ENCODE measurements around the gene OR3A3.
"Not testable (repeated sequence)": the region's sequence is repeated elsewhere in the genome, so short reads cannot be mapped to it uniquely, and the experiment has no call there.

Gene OR3A3

DNA sequence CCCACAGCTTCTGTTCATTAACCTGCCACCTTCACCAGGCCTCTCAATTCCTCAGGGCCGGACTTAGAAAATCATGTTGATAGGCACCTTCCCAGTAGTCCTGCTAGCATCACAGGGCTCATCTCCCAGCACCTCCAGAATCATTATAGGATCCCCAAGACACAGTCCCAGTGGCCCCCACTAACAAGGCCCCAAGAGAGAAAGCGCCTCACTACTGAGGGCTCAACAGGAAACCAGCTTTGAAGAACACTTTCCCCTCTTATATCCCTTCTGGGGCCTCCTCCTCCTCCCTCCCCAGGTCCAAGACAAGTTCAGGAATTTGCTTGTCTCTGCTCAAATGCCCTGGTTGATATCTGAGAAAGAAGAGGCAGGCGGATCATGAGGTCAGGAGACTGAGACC, at the start of gene OR3A3:
Gene OR3A3, plus strand, starts transcription at position 301 of the 400 bp plus-strand sequence.
- no peak for DNase-seq (ENCODE audit: low spot score)
- in situ Hi-C loops (cut with MboI; ENCODE audit: low sequenced_read_pairs, unreplicated experiment) = no loop called here
- TF ChIP-seq, protein P1, sequence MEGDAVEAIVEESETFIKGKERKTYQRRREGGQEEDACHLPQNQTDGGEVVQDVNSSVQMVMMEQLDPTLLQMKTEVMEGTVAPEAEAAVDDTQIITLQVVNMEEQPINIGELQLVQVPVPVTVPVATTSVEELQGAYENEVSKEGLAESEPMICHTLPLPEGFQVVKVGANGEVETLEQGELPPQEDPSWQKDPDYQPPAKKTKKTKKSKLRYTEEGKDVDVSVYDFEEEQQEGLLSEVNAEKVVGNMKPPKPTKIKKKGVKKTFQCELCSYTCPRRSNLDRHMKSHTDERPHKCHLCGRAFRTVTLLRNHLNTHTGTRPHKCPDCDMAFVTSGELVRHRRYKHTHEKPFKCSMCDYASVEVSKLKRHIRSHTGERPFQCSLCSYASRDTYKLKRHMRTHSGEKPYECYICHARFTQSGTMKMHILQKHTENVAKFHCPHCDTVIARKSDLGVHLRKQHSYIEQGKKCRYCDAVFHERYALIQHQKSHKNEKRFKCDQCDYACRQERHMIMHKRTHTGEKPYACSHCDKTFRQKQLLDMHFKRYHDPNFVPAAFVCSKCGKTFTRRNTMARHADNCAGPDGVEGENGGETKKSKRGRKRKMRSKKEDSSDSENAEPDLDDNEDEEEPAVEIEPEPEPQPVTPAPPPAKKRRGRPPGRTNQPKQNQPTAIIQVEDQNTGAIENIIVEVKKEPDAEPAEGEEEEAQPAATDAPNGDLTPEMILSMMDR (IDR thresholded peaks at IDR 0.05; ENCODE audit: borderline replicate concordance, control extremely low read depth, extremely low read depth, insufficient read depth, missing control alignments) = no peak

- DNase-seq (ENCODE audit: low spot score); in situ Hi-C loops (cut with MboI; ENCODE audit: low sequenced_read_pairs, unreplicated experiment): not testable (repeated sequence)
These were observed 40.0 kb upstream of the OR3A3 start for GRCh38 chr17:3371167-3371566.

DNA sequence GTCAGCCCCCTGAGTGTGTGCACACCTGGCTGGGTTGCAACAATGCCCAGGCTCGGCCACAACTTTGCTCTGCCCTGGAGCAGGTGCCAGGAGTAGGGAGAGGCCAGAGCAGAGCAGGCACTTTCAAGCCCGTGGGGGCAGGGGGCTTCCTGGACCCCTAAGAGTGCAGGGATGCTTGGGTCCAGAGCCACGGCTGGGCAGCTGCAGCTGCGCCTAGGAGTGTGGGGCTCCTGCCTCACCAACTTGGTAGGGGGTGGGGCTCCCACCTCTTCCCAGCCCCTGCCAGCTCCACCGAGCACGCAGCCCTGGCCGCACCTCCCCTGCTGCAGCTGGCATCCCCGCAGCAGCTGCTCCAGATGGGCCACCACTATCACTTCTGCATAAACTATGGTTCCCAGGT, 32.8 kb upstream of the OR3A3 start:
- in situ Hi-C loops (cut with MboI; ENCODE audit: low sequenced_read_pairs, unreplicated experiment) = no loop called here
- TF ChIP-seq, protein P1 (IDR thresholded peaks at IDR 0.05; ENCODE audit: borderline replicate concordance, control extremely low read depth, extremely low read depth, insufficient read depth, missing control alignments) = no peak

DNA sequence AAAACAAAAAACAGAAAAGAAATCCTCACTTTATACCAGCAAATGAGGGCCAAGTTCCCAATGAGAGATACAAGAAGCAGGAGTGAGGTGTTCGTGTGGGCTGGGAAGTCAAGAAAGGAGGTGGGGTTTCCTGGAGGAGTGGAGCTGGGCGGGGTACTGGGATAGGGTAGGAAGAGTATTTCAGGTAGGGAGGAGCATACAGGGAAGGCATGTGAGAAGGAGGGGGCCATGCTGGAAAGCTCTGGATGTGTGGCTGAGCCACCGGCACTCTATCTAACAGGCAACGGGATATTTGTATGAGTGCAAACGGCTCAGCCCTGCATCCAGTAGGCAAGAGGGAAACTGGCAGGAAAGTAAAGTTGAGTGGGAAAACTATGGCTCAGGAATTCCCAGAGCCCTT, 29.2 kb upstream of the OR3A3 start:
- in situ Hi-C loops (cut with MboI; ENCODE audit: low sequenced_read_pairs, unreplicated experiment) = no loop called here
- TF ChIP-seq, protein P1 (IDR thresholded peaks at IDR 0.05; ENCODE audit: borderline replicate concordance, control extremely low read depth, extremely low read depth, insufficient read depth, missing control alignments) = no peak

More for the DNA sequence above, 32.8 kb upstream of the OR3A3 start:
- no peak for DNase-seq (ENCODE audit: low spot score)

DNA sequence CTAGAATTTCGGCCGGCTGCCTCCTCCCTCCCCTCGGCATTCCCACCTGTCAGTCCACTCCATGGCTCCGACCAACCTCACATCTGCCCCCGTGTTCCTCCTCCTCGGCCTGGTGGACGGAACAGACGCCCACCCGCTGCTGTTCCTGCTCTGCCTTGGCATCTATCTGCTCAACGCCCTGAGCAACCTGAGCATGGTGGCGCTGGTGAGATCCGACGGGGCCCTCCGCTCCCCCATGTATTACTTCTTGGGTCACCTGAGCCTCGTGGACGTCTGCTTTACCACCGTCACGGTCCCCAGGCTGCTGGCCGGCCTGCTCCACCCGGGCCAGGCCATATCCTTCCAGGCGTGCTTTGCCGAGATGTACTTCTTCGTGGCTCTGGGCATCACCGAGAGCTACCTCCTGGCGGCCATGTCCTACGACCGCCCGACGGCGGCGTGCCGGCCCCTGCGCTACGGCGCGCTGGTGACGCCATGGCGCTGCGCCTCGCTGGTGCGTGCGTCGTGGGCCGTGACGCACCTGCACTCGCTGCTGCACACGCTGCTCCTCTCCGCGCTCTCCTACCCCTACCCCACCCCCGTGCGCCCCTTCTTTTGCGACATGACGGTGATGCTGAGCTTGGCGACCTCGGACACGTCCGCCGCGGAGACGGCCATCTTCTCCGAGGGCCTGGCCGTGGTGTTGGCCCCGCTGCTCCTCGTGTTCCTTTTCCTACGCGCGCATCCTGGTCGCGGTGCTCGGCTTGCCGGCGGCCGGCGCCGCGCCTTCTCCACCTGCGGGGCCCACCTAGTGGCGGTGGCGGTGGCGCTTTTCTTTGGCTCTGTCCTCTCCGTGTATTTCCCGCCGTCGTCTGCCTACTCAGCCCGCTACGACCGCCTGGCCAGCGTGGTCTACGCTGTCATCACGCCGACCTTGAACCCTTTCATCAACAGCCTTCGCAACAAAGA, 25.0 kb upstream of the OR3A3 start, which contains the start of gene OR3A2:
Gene OR3A2, minus strand, starts transcription at position 440 of the 948 bp plus-strand sequence.
- in situ Hi-C loops (cut with MboI; ENCODE audit: low sequenced_read_pairs, unreplicated experiment) = no loop called here
- TF ChIP-seq, protein P1 (IDR thresholded peaks at IDR 0.05; ENCODE audit: borderline replicate concordance, control extremely low read depth, extremely low read depth, insufficient read depth, missing control alignments) = no peak
- DNase-seq (ENCODE audit: low spot score) = peak; percentile 61

More for the DNA sequence above, 29.2 kb upstream of the OR3A3 start:
- no peak for DNase-seq (ENCODE audit: low spot score)

DNA sequence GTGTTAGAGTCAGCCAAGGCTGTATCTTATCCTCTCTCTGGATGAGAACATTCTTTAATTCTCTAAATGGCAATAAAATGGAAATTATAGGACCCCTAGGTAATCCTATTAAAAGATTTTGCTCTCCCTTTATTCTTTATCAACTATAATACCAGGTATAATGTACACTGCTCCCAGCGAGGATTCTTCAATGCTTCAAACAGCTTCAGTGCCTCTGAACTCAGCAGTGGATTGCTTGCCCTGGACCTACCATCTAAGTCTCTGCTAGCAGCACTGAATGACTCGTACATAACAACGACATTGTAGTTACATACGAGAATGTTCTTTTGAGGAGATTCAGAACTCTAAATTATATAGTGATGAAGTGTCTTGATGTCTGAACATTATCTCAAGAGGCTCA, 21.4 kb upstream of the OR3A3 start:
- TF ChIP-seq, protein P1 (IDR thresholded peaks at IDR 0.05; ENCODE audit: borderline replicate concordance, control extremely low read depth, extremely low read depth, insufficient read depth, missing control alignments) = no peak
- in situ Hi-C loops (cut with MboI; ENCODE audit: low sequenced_read_pairs, unreplicated experiment) = no loop called here
- no peak for DNase-seq (ENCODE audit: low spot score)

GRCh38 chr17:3397801-3398200, 13.4 kb upstream of the OR3A3 start:
- in situ Hi-C loops (cut with MboI; ENCODE audit: low sequenced_read_pairs, unreplicated experiment); DNase-seq (ENCODE audit: low spot score): not testable (repeated sequence)
